Smooth muscle cell (in vitro differentiated cells): Measurements from ENCODE around the gene F11R. TPM values are rescaled to one million over a fixed set of nuclear protein-coding genes. Genes with fewer than 3 reads are reported as not detected.

Experiments
- DNase-seq: peaks from one replicate; lab custom pipeline; 2025; ENCODE audit not compliant: unreplicated experiment; lab: John Stamatoyannopoulos, UW
- H2AFZ ChIP-seq: fragments of 200-600 bp; sonication (generic); 2 replicates; pipeline ENCODE4 v1.6.0; 2016; ENCODE audit warnings: antibody characterized with exemption, low read depth, mild to moderate bottlenecking
- H3F3A ChIP-seq: fragments of 200-600 bp; sonication (generic); 2 replicates; pipeline ENCODE4 v1.6.0; 2017; ENCODE audit warnings: antibody characterized with exemption, low read depth
- H3K27ac ChIP-seq: fragments of 200-600 bp; sonication (generic); 2 replicates; pipeline ENCODE4 v1.5.1; 2016; ENCODE audit warnings: low read depth, mild to moderate bottlenecking
- H3K27me3 ChIP-seq: fragments of 200-600 bp; sonication (generic); 2 replicates; pipeline ENCODE4 v1.6.1; 2016; ENCODE audit warnings: low read depth, mild to moderate bottlenecking
- H3K36me3 ChIP-seq: fragments of 200-600 bp; sonication (generic); 2 replicates; pipeline ENCODE4 v1.5.1; 2016; ENCODE audit warnings: low read depth
- H3K4me1 ChIP-seq: fragments of 200-600 bp; sonication (generic); 2 replicates; pipeline ENCODE4 v1.5.1; 2016; ENCODE audit warnings: low read depth
- H3K4me2 ChIP-seq: fragments of 200-600 bp; sonication (generic); 2 replicates; pipeline ENCODE4 v1.6.0; 2016; ENCODE audit warnings: mild to moderate bottlenecking
- H3K4me3 ChIP-seq: fragments of 200-600 bp; sonication (generic); 2 replicates; pipeline ENCODE4 v1.5.1; 2016; ENCODE audit warnings: mild to moderate bottlenecking
- H3K79me2 ChIP-seq: fragments of 200-600 bp; sonication (generic); 2 replicates; pipeline ENCODE4 v1.6.0; 2016; ENCODE audit warnings: low read depth, mild to moderate bottlenecking
- H3K9ac ChIP-seq: fragments of 200-600 bp; sonication (generic); 2 replicates; pipeline ENCODE4 v1.6.0; 2016; ENCODE audit warnings: low read depth
- H3K9me3 ChIP-seq: fragments of 200-600 bp; sonication (generic); replicated peaks from 2 replicates; pipeline ENCODE4 v1.5.1; 2016; ENCODE audit warnings: low read depth
- H4K20me1 ChIP-seq: fragments of 200-600 bp; sonication (generic); 2 replicates; pipeline ENCODE4 v1.6.0; 2016; ENCODE audit warnings: low read depth
- CTCF ChIP-seq: fragments of 200-600 bp; sonication (generic); IDR thresholded peaks from 2 replicates; pipeline ENCODE4 v1.5.1; 2017; ENCODE audit warnings: borderline replicate concordance, mild to moderate bottlenecking, antibody characterized with exemption; ENCODE audit not compliant: insufficient read depth, poor library complexity, severe bottlenecking
- WGBS: methylation state at CpG from one replicate; pipeline ENCODE4 v1.1.7; 2016; ENCODE audit warnings: low lambda C conversion rate; 5-methylcytosine and 5-hydroxymethylcytosine counted together
- polyA plus RNA-seq: library from polyadenylated mRNA; unstranded; fragments of >200 nt; fragmentation: Nextera tagmentation; extraction: Ambion mirVana; gene quantifications from 2 replicates; pipeline ENCODE4 v1.2.1, GENCODE V29; 2016
- total RNA-seq: library from RNA; depleted of rRNA; stranded (reverse); fragments of >200 nt; gene quantifications from 2 replicates; pipeline ENCODE4 v1.2.3, GENCODE V29; 2014

The F11R gene
- total and polyA plus RNA-seq, 2 experiments from 2014 or later = 26.4 to 57.8 TPM

GRCh38 chr1:161047436-161048420 is 26.8 kb upstream of the F11R start:
- Histone ChIP-seq H3K4me3 (no peak overlapping the region), H3K9me3 (no peaks in the 10 kb centered on the region), H3K27ac (no peak overlapping the region), H3K27me3 (no peaks in the 10 kb centered on the region), H3K9ac (no peak overlapping the region), H4K20me1 (peaks cover 9% of the 10 kb centered on the region), H3K4me2 (no peak overlapping the region), H3F3A (no peaks in the 10 kb centered on the region), H3K4me1 (peaks cover 13% of the 10 kb centered on the region), H2AFZ (no peak overlapping the region), H3K36me3 (no peaks in the 10 kb centered on the region), H3K79me2 (peaks cover 13% of the 10 kb centered on the region)
- DNase-seq = no peak
- TF ChIP-seq CTCF = no peak
- 95% methylated on average over 18 of the region's 18 CpGs for WGBS

GRCh38 chr1:161046605-161047228 is 25.8 kb upstream of the F11R start:
- Histone ChIP-seq H4K20me1 (peaks cover 9% of the 10 kb centered on the region), H3K79me2 (peaks cover 13% of the 10 kb centered on the region), H3F3A (no peaks in the 10 kb centered on the region), H3K4me2 (peak overlapping the region; percentile 86), H3K36me3 (no peaks in the 10 kb centered on the region), H3K9me3 (no peaks in the 10 kb centered on the region), H2AFZ (peak overlapping the region; percentile 91), H3K4me1 (peaks cover 13% of the 10 kb centered on the region), H3K9ac (peak overlapping the region; percentile 83), H3K27me3 (no peaks in the 10 kb centered on the region), H3K27ac (peak overlapping the region; percentile 94), H3K4me3 (peak overlapping the region; percentile 60)
- TF ChIP-seq CTCF = no peak
- 76% methylated on average over 2 of the region's 2 CpGs for WGBS
- DNase-seq = no peak

- H2AFZ ChIP-seq = peak within 1 kb of the TSS; percentile 91
- peaks cover 13% of the 10 kb centered on the region for H3K79me2 ChIP-seq
- H3K9ac ChIP-seq = peak within 1 kb of the TSS; percentile 83
- peak within 1 kb of the TSS; percentile 94 for H3K27ac ChIP-seq
- under 1% methylated on average over 29 of the region's 29 CpGs for WGBS
- H3K27me3 ChIP-seq = no peaks in the 10 kb centered on the region
- no peaks in the 10 kb centered on the region for H3F3A ChIP-seq
- H3K36me3 ChIP-seq = no peaks in the 10 kb centered on the region
- H3K4me3 ChIP-seq = peak within 1 kb of the TSS; percentile 60
- no peak for TF ChIP-seq CTCF
- no peaks in the 10 kb centered on the region for H3K9me3 ChIP-seq
- peaks cover 9% of the 10 kb centered on the region for H4K20me1 ChIP-seq
- DNase-seq = peak; percentile 64
- H3K4me2 ChIP-seq = peak within 1 kb of the TSS; percentile 86
- peaks cover 13% of the 10 kb centered on the region for H3K4me1 ChIP-seq
Observed at GRCh38 chr1:161045736-161046604, 25.0 kb upstream of the F11R start, which contains the start of gene USF1. Gene USF1 (minus strand): TSS chr1:161045977. CDS start chr1:161043275, 2,702 bp downstream.
